Measurements from ENCODE around the gene TUT4.

TUT4 gene

GRCh38 chr1:52476943-52477342 is 75.9 kb downstream of the TUT4 start:
- CTCF ChIA-PET, result no interaction called here

GRCh38 chr1:52474807-52475206 is 78.1 kb downstream of the TUT4 start:
- H3K4me3 ChIP-seq (ENCODE audit: low read depth, low read length), result no peak overlapping the region
- no peak for TF ChIP-seq CTCF (IDR thresholded peaks at IDR 0.05; ENCODE audit: insufficient read depth, low read length, missing control alignments)
- POLR2A ChIA-PET, result no interaction called here
- DNase-seq (ENCODE audit: low read depth, low spot score), result no peak
- CTCF ChIA-PET, result interaction anchor here (1.1 to 1.8 kb wide), 2 partner anchors 20 to 211 kb away, joined by 3 to 5 read pairs; no protein-coding TSS in a partner anchor

More at GRCh38 chr1:52476943-52477342, 75.9 kb downstream of the TUT4 start:
- POLR2A ChIA-PET, result no interaction called here
- H3K4me3 ChIP-seq (ENCODE audit: low read depth, low read length), result no peak overlapping the region
- no peak for DNase-seq (ENCODE audit: low read depth, low spot score)
- TF ChIP-seq CTCF (IDR thresholded peaks at IDR 0.05; ENCODE audit: insufficient read depth, low read length, missing control alignments), result no peak

- ChIA-PET POLR2A (no interaction called here), CTCF (interaction anchor here (1.8 kb wide), 1 partner anchor 213 kb away, joined by 5 read pairs; no protein-coding TSS in a partner anchor)
- H3K4me3 ChIP-seq (ENCODE audit: low read depth, low read length), result no peak overlapping the region
- no peak for TF ChIP-seq CTCF (IDR thresholded peaks at IDR 0.05; ENCODE audit: insufficient read depth, low read length, missing control alignments)
- DNase-seq (ENCODE audit: low read depth, low spot score), result no peak
Measured at GRCh38 chr1:52473039-52473438, 79.9 kb downstream of the TUT4 start.

GRCh38 chr1:52472384-52472783 is 80.5 kb downstream of the TUT4 start:
- CTCF ChIA-PET, result no interaction called here
- no peak for DNase-seq (ENCODE audit: low read depth, low spot score)
- no peak overlapping the region for H3K4me3 ChIP-seq (ENCODE audit: low read depth, low read length)
- POLR2A ChIA-PET, result no interaction called here
- no peak for TF ChIP-seq CTCF (IDR thresholded peaks at IDR 0.05; ENCODE audit: insufficient read depth, low read length, missing control alignments)

GRCh38 chr1:52469108-52469507 is 83.8 kb downstream of the TUT4 start:
- no peak for DNase-seq (ENCODE audit: low read depth, low spot score)
- ChIA-PET POLR2A (no interaction called here), CTCF (no interaction called here)
- no peak overlapping the region for H3K4me3 ChIP-seq (ENCODE audit: low read depth, low read length)
- no peak for TF ChIP-seq CTCF (IDR thresholded peaks at IDR 0.05; ENCODE audit: insufficient read depth, low read length, missing control alignments)

GRCh38 chr1:52463891-52464290 is 89.0 kb downstream of the TUT4 start:
- no peak for DNase-seq (ENCODE audit: low read depth, low spot score)
- TF ChIP-seq CTCF (IDR thresholded peaks at IDR 0.05; ENCODE audit: insufficient read depth, low read length, missing control alignments), result no peak
- POLR2A ChIA-PET, result no interaction called here
- H3K4me3 ChIP-seq (ENCODE audit: low read depth, low read length), result no peak overlapping the region
- CTCF ChIA-PET, result no interaction called here
